OCI-LY3 (cell line): ENCODE results near the gene TFAP2A.

Experiments
- H2AFZ ChIP-seq: fragments of 200-600, 300-600 bp; shearing (Covaris generic); 2 replicates; pipeline ENCODE4 v1.6.0; 2014; ENCODE audit warnings: antibody characterized with exemption, low read depth, low read length
- H3K27ac ChIP-seq: fragments of 200-600, 300-600 bp; sonication (generic); 2 replicates; pipeline ENCODE4 v1.5.1; 2014; ENCODE audit warnings: mild to moderate bottlenecking, low read length, moderate library complexity, mixed read lengths
- H3K27me3 ChIP-seq: fragments of 200-600, 300-600 bp; sonication (generic); 2 replicates; pipeline ENCODE4 v1.6.1; 2014; ENCODE audit warnings: low read depth, low read length, mixed read lengths
- H3K36me3 ChIP-seq: fragments of 200-600, 300-600 bp; sonication (generic); replicated peaks from 2 replicates; pipeline ENCODE3; 2014; ENCODE audit warnings: low read depth, low read length, mixed read lengths
- H3K4me1 ChIP-seq: fragments of 300-600, 200-600 bp; sonication (generic); 2 replicates; pipeline ENCODE4 v1.6.1; 2014; ENCODE audit warnings: low read length, mixed read lengths
- H3K4me2 ChIP-seq: fragments of 200-600, 300-600 bp; sonication (generic); 2 replicates; pipeline ENCODE4 v1.6.1; 2014; ENCODE audit warnings: low read length, mixed read lengths
- H3K4me3 ChIP-seq: fragments of 300-600, 200-600 bp; sonication (generic); 2 replicates; pipeline ENCODE4 v1.5.1; 2014; ENCODE audit warnings: antibody characterized with exemption, mild to moderate bottlenecking, low read length, moderate library complexity
- H3K79me2 ChIP-seq: fragments of 300-600, 200-600 bp; shearing (Covaris generic); 2 replicates; pipeline ENCODE4 v1.6.1; 2014; ENCODE audit warnings: mild to moderate bottlenecking, low read length, mixed read lengths
- H3K9ac ChIP-seq: fragments of 300-600, 200-600 bp; shearing (Covaris generic); 2 replicates; pipeline ENCODE4 v1.6.0; 2014; ENCODE audit warnings: mild to moderate bottlenecking, low read length, moderate library complexity
- H3K9me3 ChIP-seq: fragments of 200-600, 300-600 bp; shearing (Covaris generic); 2 replicates; pipeline ENCODE4 v1.6.1; 2014; ENCODE audit warnings: low read length, mixed read lengths; ENCODE audit not compliant: insufficient read depth
- H4K20me1 ChIP-seq: fragments of 200-600, 300-600 bp; sonication (generic); 2 replicates; pipeline ENCODE4 v1.6.1; 2016; ENCODE audit warnings: low read length, mixed read lengths; ENCODE audit not compliant: insufficient read depth
- EZH2phosphoT487 ChIP-seq: fragments of 200-600 bp; shearing (Covaris generic); IDR thresholded peaks from 2 replicates; pipeline ENCODE4 v1.6.1; 2018; ENCODE audit warnings: antibody characterized with exemption, mixed run types, low read depth
- TF ChIP-seq, protein P1 (sequence below): fragments of 200-600, 300-600 bp; sonication (generic); IDR thresholded peaks from 2 replicates; pipeline ENCODE4 v1.5.1; 2014; ENCODE audit warnings: antibody characterized with exemption, low read length, low read depth

TFAP2A gene

DNA sequence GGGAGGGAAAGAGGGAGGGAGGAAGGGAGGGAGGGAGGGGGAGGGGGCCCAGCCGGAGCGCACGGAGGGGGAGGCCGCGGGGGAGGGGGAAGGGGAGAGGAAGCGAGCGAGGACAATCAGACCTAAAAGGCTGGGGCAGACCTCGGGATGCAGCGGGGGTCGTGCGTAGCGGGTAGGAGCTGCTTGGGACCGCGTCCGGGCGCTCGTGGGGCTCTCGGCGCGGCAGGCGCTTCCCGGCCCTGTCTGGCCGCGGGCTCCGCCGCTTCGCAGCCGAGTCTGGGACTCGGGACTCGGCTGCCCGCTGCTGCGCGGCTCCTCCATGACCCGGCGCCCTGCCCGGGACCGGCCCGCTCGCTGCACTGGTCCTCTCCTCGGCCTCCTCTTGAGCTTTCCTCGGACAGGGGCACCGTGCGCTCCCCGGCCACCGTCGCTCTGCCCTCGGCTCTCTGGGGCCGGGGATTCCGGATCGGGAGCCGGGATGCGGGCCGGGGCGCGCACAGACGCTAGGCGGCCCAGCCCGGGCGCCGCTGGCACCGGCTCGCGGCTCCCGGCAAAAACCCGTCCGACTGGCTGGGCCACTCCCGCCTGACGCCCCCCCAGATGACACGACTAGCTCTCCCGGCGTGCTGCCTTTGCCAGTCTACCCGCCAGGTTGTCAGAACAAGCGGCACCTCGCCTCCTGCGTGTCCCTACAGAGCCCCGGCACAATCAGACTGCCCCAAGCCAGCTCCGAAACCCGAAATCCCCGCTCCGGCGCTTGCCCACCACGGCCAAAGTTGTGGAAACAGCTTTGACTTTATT lies 2.2 kb downstream of the TFAP2A start:
- Histone ChIP-seq H3K36me3 (no peaks in the 10 kb centered on the region), H3K4me3 (no peak overlapping the region), H3K9me3 (no peaks in the 10 kb centered on the region), H3K79me2 (no peaks in the 10 kb centered on the region), H4K20me1 (no peaks in the 10 kb centered on the region), H3K4me2 (no peak overlapping the region), H2AFZ (no peak overlapping the region), H3K9ac (no peak overlapping the region), H3K27ac (no peak overlapping the region), H3K4me1 (no peaks in the 10 kb centered on the region), H3K27me3 (no peaks in the 10 kb centered on the region)
- TF ChIP-seq EZH2phosphoT487: no peak
- TF ChIP-seq, protein P1, sequence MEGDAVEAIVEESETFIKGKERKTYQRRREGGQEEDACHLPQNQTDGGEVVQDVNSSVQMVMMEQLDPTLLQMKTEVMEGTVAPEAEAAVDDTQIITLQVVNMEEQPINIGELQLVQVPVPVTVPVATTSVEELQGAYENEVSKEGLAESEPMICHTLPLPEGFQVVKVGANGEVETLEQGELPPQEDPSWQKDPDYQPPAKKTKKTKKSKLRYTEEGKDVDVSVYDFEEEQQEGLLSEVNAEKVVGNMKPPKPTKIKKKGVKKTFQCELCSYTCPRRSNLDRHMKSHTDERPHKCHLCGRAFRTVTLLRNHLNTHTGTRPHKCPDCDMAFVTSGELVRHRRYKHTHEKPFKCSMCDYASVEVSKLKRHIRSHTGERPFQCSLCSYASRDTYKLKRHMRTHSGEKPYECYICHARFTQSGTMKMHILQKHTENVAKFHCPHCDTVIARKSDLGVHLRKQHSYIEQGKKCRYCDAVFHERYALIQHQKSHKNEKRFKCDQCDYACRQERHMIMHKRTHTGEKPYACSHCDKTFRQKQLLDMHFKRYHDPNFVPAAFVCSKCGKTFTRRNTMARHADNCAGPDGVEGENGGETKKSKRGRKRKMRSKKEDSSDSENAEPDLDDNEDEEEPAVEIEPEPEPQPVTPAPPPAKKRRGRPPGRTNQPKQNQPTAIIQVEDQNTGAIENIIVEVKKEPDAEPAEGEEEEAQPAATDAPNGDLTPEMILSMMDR: no peak

DNA sequence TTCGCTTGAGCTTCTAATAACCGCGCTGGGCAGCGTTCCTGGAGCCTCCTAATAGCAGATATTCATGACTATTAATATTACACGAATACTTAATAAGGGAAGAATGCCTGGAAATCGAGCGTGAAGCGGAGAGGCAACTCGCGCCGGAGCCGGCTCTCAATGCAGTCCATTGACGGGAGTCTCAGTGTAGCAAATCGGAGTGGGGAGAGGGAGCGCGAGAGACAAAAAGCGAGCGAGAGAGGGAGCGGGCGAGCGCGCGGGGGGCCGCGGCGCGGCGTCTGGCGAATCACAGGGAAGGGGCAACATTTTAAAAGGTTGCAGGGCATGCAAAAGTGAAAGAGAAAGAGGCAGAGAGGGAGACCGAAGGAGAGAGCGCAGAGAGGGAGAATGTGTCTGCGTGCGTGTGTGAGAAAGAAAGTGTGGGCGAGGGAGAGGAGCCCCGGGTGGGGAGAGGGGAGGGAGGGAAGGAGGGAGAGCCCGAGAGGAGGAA lies 2.9 kb downstream of the TFAP2A start:
- Histone ChIP-seq H3K36me3 (no peaks in the 10 kb centered on the region), H3K4me1 (no peaks in the 10 kb centered on the region), H3K79me2 (no peaks in the 10 kb centered on the region), H3K9me3 (no peaks in the 10 kb centered on the region), H3K27me3 (no peaks in the 10 kb centered on the region), H3K4me3 (no peak overlapping the region), H3K4me2 (no peak overlapping the region), H2AFZ (no peak overlapping the region), H3K27ac (no peak overlapping the region), H3K9ac (no peak overlapping the region), H4K20me1 (no peaks in the 10 kb centered on the region)
- TF ChIP-seq EZH2phosphoT487: no peak
- TF ChIP-seq, protein P1: no peak

DNA sequence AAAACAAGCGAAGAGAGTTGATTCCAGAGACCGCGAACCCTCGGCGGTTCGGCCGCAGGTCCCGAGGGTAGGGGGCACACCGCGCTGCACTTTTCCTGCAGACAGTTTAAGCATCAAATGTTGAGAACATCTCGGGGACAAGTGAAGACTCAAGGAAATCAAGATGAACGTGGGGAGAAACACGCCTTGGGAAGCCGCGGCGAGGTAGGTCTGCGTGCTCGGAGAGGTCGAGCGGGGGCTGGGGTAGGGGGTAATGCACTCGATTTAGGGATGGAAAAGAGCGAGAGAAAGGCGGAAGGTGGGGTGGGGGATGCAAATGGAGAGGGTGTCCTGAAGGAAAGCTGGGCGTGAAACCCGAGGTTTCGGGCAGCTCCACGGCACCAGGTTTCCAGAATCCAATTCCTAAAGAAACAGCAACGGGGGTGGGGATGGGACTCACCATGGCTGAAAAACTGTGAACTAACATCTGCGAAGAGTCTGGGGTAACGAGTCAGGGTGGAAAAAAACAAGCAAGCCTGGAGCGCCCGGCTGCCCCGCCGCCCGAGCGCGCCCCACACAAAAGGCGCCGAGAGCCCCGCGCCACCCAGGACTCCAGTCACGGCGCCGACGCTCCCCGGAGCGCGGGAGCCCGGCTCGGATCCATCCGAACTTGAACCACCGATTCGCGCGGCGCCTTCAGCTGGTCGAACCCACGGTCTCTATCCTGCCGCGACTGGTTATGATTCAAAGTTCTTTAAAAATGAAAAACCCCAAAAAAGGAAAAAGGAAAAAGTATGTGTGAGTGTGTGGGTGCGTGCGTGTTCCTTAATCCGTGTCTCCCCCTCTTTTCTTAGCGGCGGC lies 3.5 kb downstream of the TFAP2A start:
- H4K20me1 ChIP-seq: no peaks in the 10 kb centered on the region
- H3K9me3 ChIP-seq: no peaks in the 10 kb centered on the region
- no peaks in the 10 kb centered on the region for H3K79me2 ChIP-seq
- 0 out of 2 replicates have a peak, but pooled peaks cover 4% of the 10 kb centered on the region for H3K27me3 ChIP-seq
- no peaks in the 10 kb centered on the region for H3K36me3 ChIP-seq
- no peak overlapping the region for H3K4me3 ChIP-seq
- TF ChIP-seq EZH2phosphoT487: no peak
- no peaks in the 10 kb centered on the region for H3K4me1 ChIP-seq
- no peak overlapping the region for H3K27ac ChIP-seq
- no peak overlapping the region for H2AFZ ChIP-seq
- H3K9ac ChIP-seq: no peak overlapping the region
- H3K4me2 ChIP-seq: no peak overlapping the region

DNA sequence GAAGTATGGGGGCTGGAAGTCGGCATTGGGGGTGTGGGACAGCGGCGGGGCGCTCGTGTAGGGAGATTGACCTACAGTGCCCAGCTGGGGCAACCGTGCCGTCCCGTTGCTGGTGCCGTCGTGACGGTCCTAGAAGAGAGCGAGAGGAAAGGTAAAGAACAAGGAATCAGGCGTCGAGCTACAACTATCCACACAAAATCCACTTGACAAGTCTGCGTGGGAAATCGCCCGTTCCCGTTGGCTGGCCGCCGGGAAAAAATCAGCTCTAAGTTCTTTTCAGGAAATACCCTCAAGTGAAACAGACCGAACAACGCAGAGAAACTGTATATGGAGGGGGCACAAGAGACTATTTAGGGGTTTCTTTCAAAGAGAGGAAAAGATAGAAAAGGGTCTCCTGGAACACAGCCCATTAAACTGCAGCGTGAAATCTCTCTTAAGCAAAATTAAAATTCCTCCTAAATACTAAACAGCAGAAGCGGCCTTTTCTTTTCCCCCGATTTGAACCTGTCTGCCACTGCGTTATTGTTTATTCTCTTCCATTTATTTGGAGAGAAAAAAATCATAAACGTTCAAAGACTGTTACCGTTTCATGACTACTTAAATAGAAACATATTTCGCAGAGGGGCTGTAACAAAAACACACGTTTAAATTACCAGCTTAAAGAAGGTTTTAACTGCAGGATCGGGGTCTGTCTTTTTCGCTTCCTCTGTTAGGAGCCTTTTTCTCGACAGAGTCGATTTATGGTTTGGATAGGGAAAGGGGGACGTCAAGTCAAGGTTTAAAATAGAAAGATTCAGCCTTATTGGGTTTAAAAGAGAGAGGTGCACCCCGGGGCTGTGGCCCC lies 4.4 kb downstream of the TFAP2A start:
- Histone ChIP-seq H3K27me3 (0 out of 2 replicates have a peak, but pooled peaks cover 4% of the 10 kb centered on the region), H3K4me1 (no peaks in the 10 kb centered on the region), H2AFZ (no peak overlapping the region), H3K27ac (no peak overlapping the region), H3K4me2 (no peak overlapping the region), H3K9ac (no peak overlapping the region), H4K20me1 (no peaks in the 10 kb centered on the region), H3K4me3 (no peak overlapping the region), H3K36me3 (no peaks in the 10 kb centered on the region), H3K9me3 (no peaks in the 10 kb centered on the region), H3K79me2 (no peaks in the 10 kb centered on the region)
- no peak for TF ChIP-seq EZH2phosphoT487
- TF ChIP-seq, protein P1: no peak
